PC-9 (cell line): Measurements from ENCODE around the gene PLA2G4C. TPM values are rescaled to one million over a fixed set of nuclear protein-coding genes. Genes with fewer than 3 reads are reported as not detected.

ENCODE experiments used
- BruUV-seq: library from RNA; stranded (reverse); fragments of 400-500 nt; replicated peaks from 2 replicates; lab custom pipeline; 2021; lab: Mats Ljungman, UMichigan
- CTCF ChIA-PET: fragments of 300-600 bp; sonication (Branson Sonifier 250); formaldehyde crosslinking; loops from one replicate; lab custom pipeline; 2022; ENCODE audit warnings: antibody characterized with exemption; lab: Charles Lee
- POLR2A ChIA-PET: fragments of 300-600 bp; sonication (Branson Sonifier 250); formaldehyde crosslinking; loops from one replicate; lab custom pipeline; 2022; ENCODE audit warnings: antibody characterized with exemption; ENCODE audit not compliant: unreplicated experiment; lab: Charles Lee
- DNase-seq, 2 experiments: peaks; one replicate each; pipeline versions ENCODE4 v3.0.0 to v3.0.0-alpha.2; 2015 to 2022; ENCODE audit warnings: mixed read lengths in 1 of 2
- H2AFZ ChIP-seq: fragments of 200-600 bp; sonication (generic); 2 replicates; pipeline ENCODE4 v1.8.1; 2017; ENCODE audit warnings: antibody characterized with exemption
- H3F3A ChIP-seq: fragments of 200-600 bp; sonication (generic); 2 replicates; pipeline ENCODE4 v1.8.1; 2017; ENCODE audit warnings: antibody characterized with exemption, mild to moderate bottlenecking, low read depth; ENCODE audit not compliant: insufficient read depth
- H3K27ac ChIP-seq: fragments of 200-600 bp; sonication (generic); 2 replicates; pipeline ENCODE4 v1.6.1; 2016; ENCODE audit warnings: mixed run types
- H3K27me3 ChIP-seq: fragments of 200-600 bp; sonication (generic); 2 replicates; pipeline ENCODE4 v1.6.1; 2016; ENCODE audit warnings: low read depth, mixed run types; ENCODE audit not compliant: insufficient read depth
- H3K36me3 ChIP-seq: fragments of 200-600 bp; sonication (generic); 2 replicates; pipeline ENCODE4 v1.6.1; 2016; ENCODE audit warnings: low read depth, mixed run types
- H3K4me1 ChIP-seq: fragments of 200-600 bp; sonication (generic); replicated peaks from 2 replicates; pipeline ENCODE4 v1.6.1; 2016; ENCODE audit warnings: mixed run types; ENCODE audit not compliant: insufficient read depth
- H3K4me2 ChIP-seq: fragments of 200-600 bp; sonication (generic); 2 replicates; pipeline ENCODE4 v1.6.1; 2017; ENCODE audit warnings: mixed run types
- H3K4me3 ChIP-seq: fragments of 200-600 bp; sonication (generic); 2 replicates; pipeline ENCODE4 v1.6.1; 2016; ENCODE audit warnings: mixed run types
- H3K79me2 ChIP-seq: fragments of 200-600 bp; sonication (generic); 2 replicates; pipeline ENCODE4 v1.6.1; 2017; ENCODE audit warnings: low read depth, mixed run types
- H3K9me2 ChIP-seq: fragments of 200-600 bp; sonication (generic); 2 replicates; pipeline ENCODE4 v1.8.1; 2017; ENCODE audit warnings: mild to moderate bottlenecking; ENCODE audit not compliant: insufficient read depth
- H3K9me3 ChIP-seq: fragments of 200-600 bp; sonication (generic); 2 replicates; pipeline ENCODE4 v1.8.1; 2016; ENCODE audit warnings: low read depth; ENCODE audit not compliant: insufficient read depth
- H4K20me1 ChIP-seq: fragments of 200-600 bp; sonication (generic); 2 replicates; pipeline ENCODE4 v1.8.1; 2017; ENCODE audit not compliant: insufficient read depth
- CTCF ChIP-seq: fragments of 200-600 bp; sonication (generic); conservative IDR thresholded peaks from 2 replicates; pipeline ENCODE4 v1.6.1; 2017; ENCODE audit warnings: mixed run types, antibody characterized with exemption, mild to moderate bottlenecking, moderate library complexity
- EZH2 ChIP-seq: fragments of 200-600 bp; sonication (generic); IDR thresholded peaks from 2 replicates; pipeline ENCODE4 v1.8.0; 2017; ENCODE audit warnings: antibody characterized with exemption, low read depth
- intact Hi-C: fragments of 100-400 bp; cut with micrococcal nuclease; formaldehyde crosslinking; loops from one replicate; pipeline ENCODE4 v1.10.0; 2022; ENCODE audit not compliant: unreplicated experiment
- total RNA-seq: library from RNA; stranded (reverse); gene quantifications from 2 replicates; pipeline ENCODE4 v1.2.3, GENCODE V29; 2021

Gene PLA2G4C
- total RNA-seq, 1 experiment from 2014 or later: not detected

- 0 out of 2 replicates have a peak, but pooled peaks cover 10% of the 10 kb centered on the region for H3K36me3 ChIP-seq
- no TSS peak for BruUV-seq
- no peaks in the 10 kb centered on the region for H3K27me3 ChIP-seq
- H3K79me2 ChIP-seq: no peaks in the 10 kb centered on the region
- H4K20me1 ChIP-seq: no peaks in the 10 kb centered on the region
- ChIA-PET POLR2A (no interaction called here), CTCF (no interaction called here)
- no peak overlapping the region for H3K4me2 ChIP-seq
- no peak overlapping the region for H3K27ac ChIP-seq
- no peak for TF ChIP-seq CTCF
- TF ChIP-seq EZH2: no peak
- H3K4me1 ChIP-seq: no peaks in the 10 kb centered on the region
- no peak overlapping the region for H3K4me3 ChIP-seq
- H3K9me3 ChIP-seq: no peaks in the 10 kb centered on the region
- no peak overlapping the region for H2AFZ ChIP-seq
- 0 out of 2 replicates have a peak, but pooled peaks cover 16% of the 10 kb centered on the region for H3F3A ChIP-seq
- intact Hi-C loops: no loop called here
- no peak for DNase-seq
- H3K9me2 ChIP-seq: no peaks in the 10 kb centered on the region
These were observed 16.9 kb upstream of the PLA2G4C start for GRCh38 chr19:48127561-48127960.

- Histone ChIP-seq H3K36me3 (peaks cover 16% of the 10 kb centered on the region; the same call in 1 of the 2 replicates), H3K9me3 (no peaks in the 10 kb centered on the region), H3F3A (0 out of 2 replicates have a peak, but pooled peaks cover 16% of the 10 kb centered on the region), H3K4me3 (no peak overlapping the region), H3K9me2 (no peaks in the 10 kb centered on the region), H3K79me2 (no peaks in the 10 kb centered on the region), H3K4me2 (no peak overlapping the region), H3K27me3 (no peaks in the 10 kb centered on the region), H2AFZ (no peak overlapping the region), H3K27ac (no peak overlapping the region), H3K4me1 (no peaks in the 10 kb centered on the region), H4K20me1 (peaks cover 4% of the 10 kb centered on the region; the same call in 1 of the 2 replicates)
- ChIA-PET POLR2A (no interaction called here), CTCF (interaction anchor here (0.6 kb wide), 2 partner anchors 17 to 334 kb away, joined by 3 to 4 read pairs; no protein-coding TSS in a partner anchor)
- intact Hi-C loops: no loop called here
- BruUV-seq: no TSS peak
- peak in 1 of 2 experiments; percentile 37 for DNase-seq
- TF ChIP-seq CTCF (no peak), EZH2 (no peak)
These were observed 13.5 kb upstream of the PLA2G4C start for GRCh38 chr19:48123907-48124651.

GRCh38 chr19:48122421-48122820 lies 11.8 kb upstream of the PLA2G4C start:
- Histone ChIP-seq H3F3A (0 out of 2 replicates have a peak, but pooled peaks cover 16% of the 10 kb centered on the region), H3K27ac (no peak overlapping the region), H3K9me2 (no peaks in the 10 kb centered on the region), H3K36me3 (peaks cover 12% of the 10 kb centered on the region; the same call in 1 of the 2 replicates), H3K4me1 (no peaks in the 10 kb centered on the region), H3K27me3 (no peaks in the 10 kb centered on the region), H2AFZ (no peak overlapping the region), H3K79me2 (no peaks in the 10 kb centered on the region), H3K4me3 (no peak overlapping the region), H3K9me3 (no peaks in the 10 kb centered on the region), H3K4me2 (no peak overlapping the region), H4K20me1 (peaks cover 4% of the 10 kb centered on the region; the same call in 1 of the 2 replicates)
- BruUV-seq: no TSS peak
- ChIA-PET POLR2A (interaction anchor here (0.6 kb wide), 1 partner anchor 10 kb away, joined by 33 read pairs; no protein-coding TSS in a partner anchor), CTCF (no interaction called here)
- no peak for DNase-seq
- intact Hi-C loops: no loop called here
- TF ChIP-seq EZH2: no peak
- TF ChIP-seq CTCF: no peak
